GM15510 (cell line): ENCODE results near the gene PDP2.

Experiments
- POLR2A ChIP-seq: IDR thresholded peaks from 3 replicates; pipeline ENCODE4 v1.6.1; 2011; ENCODE audit warnings: borderline replicate concordance; ENCODE audit not compliant: insufficient read length; ENCODE audit errors: extremely low read depth

Gene PDP2

GRCh38 chr16:66848172-66848571, 32.1 kb upstream of the PDP2 start:
- TF ChIP-seq POLR2A, result no peak

- no peak for TF ChIP-seq POLR2A
Measured at GRCh38 chr16:66849021-66849420, 31.3 kb upstream of the PDP2 start.

GRCh38 chr16:66849549-66849948, 30.8 kb upstream of the PDP2 start:
- no peak for TF ChIP-seq POLR2A

GRCh38 chr16:66850115-66850815, 30.1 kb upstream of the PDP2 start:
- no peak for TF ChIP-seq POLR2A

- no peak for TF ChIP-seq POLR2A
Measured at GRCh38 chr16:66851166-66851964, 28.9 kb upstream of the PDP2 start.

- TF ChIP-seq POLR2A, result no peak
Measured at GRCh38 chr16:66853261-66854139, 26.8 kb upstream of the PDP2 start.

GRCh38 chr16:66856184-66856730, 24.1 kb upstream of the PDP2 start:
- TF ChIP-seq POLR2A, result no peak

- TF ChIP-seq POLR2A, result no peak
Measured at GRCh38 chr16:66856801-66857200, 23.5 kb upstream of the PDP2 start.

GRCh38 chr16:66857437-66857836, 22.9 kb upstream of the PDP2 start:
- TF ChIP-seq POLR2A, result no peak

GRCh38 chr16:66858740-66859396, 21.4 kb upstream of the PDP2 start:
- TF ChIP-seq POLR2A, result no peak

- TF ChIP-seq POLR2A, result no peak
Measured at GRCh38 chr16:66859397-66860068, 20.8 kb upstream of the PDP2 start.

GRCh38 chr16:66862023-66862520, 18.2 kb upstream of the PDP2 start:
- TF ChIP-seq POLR2A, result no peak

GRCh38 chr16:66863707-66864106, 16.6 kb upstream of the PDP2 start:
- TF ChIP-seq POLR2A, result no peak
